NCI-H226 (cell line): ENCODE results near the gene SMYD2.

Experiments
- DNase-seq: peaks from one replicate; pipeline ENCODE4 v3.0.0-alpha.2; 2015

SMYD2 gene

DNA sequence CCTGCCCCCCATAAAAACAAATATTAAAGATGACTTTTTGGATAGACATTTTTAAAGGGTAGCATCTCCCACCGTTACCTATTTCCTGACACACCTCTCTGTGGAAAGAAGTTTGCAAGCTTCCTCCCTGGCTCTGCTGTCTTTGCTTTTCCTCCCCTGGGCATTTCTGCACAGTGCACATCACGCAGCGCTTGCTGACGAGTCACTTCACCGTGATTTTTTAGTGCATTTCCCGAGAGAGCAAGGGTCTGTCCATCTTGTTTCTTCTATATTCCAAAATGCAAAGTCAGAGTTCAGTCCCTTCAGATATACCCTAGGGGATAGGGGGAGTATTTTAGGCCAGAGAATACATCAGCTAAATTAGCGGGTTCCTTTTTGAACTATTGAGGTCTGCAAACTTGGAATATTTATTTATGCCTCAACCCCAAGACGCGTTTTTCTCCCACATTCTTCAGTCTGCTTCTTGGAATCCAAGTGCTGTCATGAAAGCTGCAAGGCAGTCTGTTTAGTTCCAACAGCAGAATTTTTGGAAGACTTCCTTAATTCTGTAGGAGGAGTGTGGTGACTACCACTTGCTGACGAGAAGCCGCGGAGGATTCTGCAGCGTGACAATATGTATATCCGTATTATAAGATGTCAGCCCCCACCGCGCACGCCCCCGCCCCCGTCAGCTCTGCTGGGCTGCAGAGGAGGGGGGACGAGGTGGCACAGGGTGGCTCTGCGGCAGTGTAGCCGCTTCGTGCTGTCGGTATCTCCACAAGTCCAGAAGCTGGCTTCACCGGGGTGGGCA lies 22.4 kb downstream of the SMYD2 start:
- DNase-seq = no peak

DNA sequence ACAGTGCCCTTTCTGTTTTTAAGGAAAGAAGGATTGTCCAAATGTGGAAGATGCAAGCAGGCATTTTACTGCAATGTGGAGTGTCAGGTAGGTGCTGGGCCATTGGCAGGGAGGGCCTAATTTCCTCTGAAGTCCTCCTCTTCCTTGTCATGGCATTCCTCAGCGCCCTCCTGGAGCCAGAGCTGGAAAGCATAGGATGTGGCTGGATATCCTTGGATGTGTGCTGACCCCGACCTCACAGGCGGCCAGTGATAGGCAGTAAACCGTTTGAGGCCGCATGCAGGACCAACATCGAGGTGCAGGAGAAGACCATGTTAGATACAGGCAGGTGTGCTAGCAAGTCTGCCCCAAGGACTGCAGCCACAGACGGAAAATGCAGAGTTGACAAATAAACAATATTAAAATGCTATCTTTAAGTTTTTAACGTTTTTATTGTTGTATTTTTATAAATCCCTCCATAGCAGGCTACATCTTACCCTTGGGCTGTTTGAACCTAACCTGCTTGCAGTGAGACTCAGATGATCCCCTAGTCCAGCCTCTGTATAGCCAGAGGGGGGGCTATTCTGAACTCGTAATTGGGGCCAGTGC lies 24.3 kb downstream of the SMYD2 start:
- no peak for DNase-seq

DNA sequence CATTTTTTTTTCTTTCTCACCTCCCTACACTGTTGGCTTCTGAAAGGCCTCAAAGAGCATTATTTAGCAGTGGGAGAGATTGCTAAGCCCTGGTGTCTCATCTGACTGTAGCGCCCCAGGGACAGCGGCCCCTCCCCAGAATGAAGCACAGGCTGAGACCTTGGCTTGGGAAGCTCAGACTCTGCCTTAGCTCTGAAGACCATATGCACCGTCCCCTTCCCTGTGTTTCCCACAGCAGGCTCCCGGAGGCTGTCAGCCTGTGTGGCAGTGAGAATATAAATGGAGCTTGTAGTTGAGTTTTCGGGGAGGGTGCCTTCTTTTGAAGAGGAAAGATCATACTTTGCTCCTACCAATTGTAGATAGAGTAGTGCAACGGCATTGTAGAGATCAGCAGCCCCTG lies 25.3 kb downstream of the SMYD2 start:
- DNase-seq = no peak

DNA sequence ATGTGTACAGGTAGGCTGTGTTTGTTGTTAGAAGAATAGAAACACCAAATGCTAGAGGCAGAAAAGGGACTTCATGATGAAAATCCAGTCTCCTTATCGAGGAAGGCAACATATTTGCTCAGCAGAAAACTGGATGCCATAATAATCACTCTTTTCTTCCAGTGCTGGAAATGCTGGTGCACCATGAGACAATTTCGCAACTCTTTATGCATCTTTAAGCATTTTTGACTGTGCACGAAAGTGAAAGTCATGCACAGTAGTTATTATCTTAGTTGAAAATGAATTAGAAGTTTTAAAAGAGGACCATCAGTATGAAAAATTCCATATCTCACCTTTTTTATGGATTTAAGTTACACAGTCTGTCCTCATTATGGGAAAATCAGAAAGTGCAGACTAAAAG lies 29.1 kb downstream of the SMYD2 start:
- no peak for DNase-seq

GRCh38 chr1:214310777-214311690 lies 30.1 kb downstream of the SMYD2 start:
- DNase-seq = no peak

- DNase-seq = no peak
These were observed 31.6 kb downstream of the SMYD2 start for GRCh38 chr1:214312530-214313051.

- DNase-seq = no peak
These were observed 33.4 kb downstream of the SMYD2 start for GRCh38 chr1:214314178-214314843.

DNA sequence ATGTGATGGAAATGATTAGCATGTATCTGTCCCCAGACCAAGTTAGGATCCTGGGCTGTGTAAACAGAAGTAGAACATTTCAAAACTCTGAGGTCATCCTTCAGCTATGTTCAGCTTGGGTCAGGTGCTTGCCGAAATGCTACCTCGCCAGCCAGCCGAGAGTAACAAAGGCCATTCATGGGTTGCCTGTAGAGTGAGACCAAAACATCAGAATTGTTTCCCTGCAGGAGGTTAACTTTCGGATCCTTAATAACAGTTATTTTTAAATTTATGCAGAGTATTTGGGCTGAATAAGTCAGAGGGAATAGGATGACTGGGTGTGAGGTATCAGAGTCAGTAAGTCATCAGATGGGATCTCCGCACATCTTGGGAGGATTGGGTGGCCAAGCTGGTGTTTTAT lies 35.6 kb downstream of the SMYD2 start:
- no peak for DNase-seq

DNA sequence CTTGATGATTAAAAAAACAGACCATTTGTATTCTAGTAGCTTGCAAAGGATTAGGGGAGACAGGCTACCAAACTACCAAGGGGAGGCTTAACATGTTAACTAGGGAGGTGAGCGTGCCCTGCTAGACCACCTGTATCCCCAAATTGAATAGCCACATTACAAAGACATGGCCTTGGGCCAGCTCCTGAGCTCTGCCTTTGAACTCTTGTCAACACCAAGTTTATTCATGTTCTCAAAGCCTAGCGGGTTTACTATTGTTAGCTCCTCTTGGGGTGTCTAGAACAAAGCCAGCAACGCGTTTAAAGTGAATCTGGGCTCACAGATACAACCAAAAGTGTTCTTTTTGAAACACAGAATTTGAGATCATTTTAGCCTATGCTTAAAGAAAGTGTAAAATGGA lies 36.3 kb downstream of the SMYD2 start:
- DNase-seq = no peak

GRCh38 chr1:214317734-214318133 lies 36.8 kb downstream of the SMYD2 start:
- no peak for DNase-seq

DNA sequence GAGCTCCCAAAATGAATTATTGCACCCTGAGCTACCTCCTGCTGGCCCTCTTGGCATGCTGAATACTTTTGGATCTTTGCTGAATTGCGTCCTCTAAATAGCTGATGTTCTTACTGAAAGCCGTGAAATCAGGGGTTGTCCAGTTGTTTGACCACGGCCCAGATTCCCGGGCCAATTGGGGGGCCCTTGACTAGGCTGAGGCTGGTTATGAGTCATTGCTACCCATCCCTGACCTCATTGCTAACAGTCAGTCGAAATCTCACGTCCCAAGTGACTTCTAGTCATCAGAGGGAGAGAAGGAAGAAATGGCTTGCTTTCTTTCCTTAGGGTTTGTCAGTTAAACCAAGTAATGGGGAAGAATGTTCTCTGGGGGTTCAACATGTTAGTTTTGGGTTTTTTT lies 37.4 kb downstream of the SMYD2 start:
- DNase-seq = no peak

DNA sequence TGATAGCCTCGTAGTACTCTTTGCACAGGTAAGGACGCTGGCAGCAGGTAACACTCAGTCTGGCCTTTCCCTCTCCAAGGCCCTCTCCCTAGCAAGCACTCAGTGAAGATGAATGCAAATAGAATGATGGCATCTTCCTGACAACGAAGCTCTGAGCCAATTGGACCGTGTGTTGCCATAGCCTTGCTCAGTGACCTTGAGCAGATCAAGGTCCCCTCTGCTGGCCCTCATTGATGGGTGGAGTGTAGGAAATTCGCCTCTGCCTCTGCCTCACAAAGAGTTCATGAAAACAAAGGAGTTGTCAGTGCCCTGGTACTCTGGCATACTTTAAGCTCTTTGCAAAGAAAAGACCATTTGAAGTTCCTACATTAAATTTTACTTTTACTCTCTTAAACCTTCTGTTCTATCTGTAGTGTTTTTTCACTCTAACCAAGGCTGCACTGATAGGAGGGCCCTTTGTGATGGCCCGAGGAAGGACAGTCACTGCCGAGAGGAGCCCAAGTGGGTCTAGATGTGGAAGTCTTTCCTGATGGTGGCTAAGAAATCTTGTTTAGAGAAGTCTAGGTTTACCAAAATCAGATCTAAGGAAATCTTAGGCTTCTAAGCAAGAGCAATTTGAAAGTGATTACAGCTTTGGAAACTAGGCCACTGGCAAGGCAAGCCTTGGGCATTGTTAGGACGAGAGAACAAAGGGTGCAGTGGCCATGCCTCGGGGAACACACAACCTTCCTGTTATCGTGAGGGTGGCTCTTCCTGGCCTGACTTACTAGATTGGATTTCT lies 38.2 kb downstream of the SMYD2 start:
- no peak for DNase-seq

DNA sequence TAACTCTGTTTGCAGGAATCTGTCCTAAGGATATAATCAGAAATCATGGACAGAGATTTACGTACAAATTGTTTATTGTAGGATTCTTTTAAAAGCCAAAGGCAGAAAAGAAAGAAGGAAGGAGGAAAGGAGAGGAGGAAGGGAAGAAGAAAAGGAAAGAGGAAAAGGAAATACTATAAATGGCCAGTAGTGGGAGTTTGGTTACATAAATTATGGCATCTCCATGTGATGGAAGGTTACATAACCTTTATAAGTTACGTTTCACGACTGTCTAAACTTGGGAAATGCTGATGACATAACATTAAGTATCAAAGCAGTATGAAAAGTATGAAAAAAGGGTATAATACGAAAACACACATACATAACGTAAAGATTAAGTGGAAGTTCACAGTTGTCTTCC lies 39.0 kb downstream of the SMYD2 start:
- DNase-seq = no peak

- DNase-seq = no peak
These were observed 40.9 kb downstream of the SMYD2 start for GRCh38 chr1:214321705-214322453.

DNA sequence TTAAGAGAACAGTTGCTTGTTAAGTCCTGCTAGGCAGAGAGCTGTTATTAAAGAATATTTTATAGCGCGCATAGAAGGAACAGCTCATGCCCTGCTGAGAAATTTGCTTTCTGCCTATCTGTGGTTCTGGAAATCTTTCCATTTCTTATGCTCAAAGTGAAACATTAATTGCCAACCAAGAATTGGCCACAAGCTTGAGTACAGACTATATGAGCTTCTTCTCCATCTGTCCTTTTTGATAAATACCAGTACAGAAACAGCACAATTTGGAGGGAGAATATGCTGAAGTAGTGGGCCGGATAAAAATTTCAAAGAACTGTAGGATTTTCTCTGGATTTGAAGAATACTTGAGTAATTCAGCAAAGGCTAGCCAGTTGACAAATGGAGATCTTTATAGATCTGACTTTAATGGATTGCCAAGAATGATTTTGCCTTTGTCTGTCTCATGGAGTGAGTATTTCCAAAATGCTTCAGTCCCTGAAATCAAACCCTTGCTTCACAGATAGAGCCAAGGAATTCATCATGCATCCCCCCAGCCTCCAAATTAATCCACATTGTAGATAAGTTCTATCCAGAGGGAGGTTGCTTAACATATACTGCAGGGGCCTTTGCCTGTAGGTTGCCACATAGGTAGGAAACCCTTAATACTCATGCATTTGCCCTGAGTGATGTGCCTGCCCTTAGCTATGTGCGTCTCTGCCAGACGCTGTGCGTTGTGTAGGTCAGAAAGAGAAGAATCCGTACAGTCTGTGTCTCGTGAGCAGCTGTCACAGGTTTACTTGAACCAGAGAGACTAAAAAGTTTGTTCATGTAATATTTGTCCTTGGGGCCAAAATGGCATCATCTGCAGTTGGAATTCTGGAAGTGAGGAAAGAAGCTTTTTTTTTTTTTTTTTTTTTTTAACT lies 44.2 kb downstream of the SMYD2 start:
- no peak for DNase-seq

DNA sequence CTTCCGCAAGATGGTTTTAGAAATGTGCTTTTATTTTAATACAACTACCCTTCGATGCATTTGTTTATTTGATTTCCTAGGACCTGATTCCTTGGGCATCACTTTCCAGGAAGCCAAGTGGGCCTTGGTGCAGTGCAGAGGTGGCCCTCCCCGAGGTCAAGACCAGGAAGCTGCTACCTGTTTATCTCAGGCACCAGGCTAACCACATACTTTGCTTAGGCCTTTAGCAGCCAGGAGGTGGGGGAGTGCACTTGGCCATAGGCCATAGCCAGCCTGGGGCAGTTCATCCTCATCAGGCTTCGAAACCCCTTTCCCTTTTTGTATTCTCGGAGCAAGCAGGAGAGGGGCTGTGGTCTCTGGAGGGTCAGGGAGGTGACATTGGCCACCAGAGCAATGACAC lies 45.4 kb downstream of the SMYD2 start:
- DNase-seq = no peak

DNA sequence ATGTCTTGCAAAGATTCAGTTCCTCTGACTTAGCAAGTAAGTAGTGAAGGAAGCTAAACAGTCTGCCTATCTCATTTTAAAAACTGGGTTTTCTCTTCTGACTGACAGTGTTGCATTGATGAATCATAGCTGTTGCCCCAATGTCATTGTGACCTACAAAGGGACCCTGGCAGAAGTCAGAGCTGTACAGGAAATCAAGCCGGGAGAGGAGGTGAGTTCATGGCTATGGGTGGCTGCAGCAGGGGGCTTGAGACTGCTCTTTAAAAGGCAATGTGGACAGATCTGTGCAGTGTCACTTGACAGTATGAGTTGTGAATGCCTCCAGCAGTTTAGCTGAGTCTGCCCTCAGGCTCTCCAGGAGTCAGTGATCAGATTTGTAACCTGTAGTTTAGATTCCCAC lies 46.6 kb downstream of the SMYD2 start:
- no peak for DNase-seq

GRCh38 chr1:214328770-214329469 lies 48.0 kb downstream of the SMYD2 start:
- peak; percentile 42 for DNase-seq

DNA sequence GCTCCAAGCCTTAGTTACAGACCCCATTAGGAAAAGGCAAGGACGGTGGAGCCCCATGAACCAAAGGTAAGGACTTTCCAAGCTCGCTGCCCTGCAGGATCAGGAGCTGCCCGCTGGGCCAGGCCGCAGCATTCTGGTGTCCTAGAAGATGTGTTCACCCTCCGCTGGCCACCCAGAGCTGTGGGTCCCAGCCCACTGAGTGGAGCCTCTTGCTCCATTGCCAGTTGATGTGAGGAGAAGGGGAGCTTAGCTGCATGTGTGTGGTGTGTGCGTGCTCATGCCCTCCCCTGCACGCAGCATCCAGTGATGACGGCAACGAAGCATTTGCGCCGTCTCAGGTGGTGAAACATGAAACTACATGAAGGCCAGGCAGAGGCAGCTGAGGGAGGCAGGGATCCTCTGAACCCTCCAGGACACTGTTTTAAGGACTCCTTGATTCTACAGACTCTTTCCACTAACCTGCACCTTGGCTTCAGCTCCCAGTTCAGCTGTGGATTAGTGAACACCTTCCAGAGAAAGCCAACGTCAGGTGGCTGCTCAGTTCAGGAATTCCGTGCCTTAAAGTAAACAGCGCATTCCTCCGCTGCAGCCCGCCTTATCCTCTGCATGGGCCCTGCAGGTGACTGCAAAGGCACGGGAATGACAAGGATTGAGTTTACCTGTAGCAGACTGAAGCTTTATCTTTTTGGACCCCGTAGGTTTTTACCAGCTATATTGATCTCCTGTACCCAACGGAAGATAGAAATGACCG lies 48.7 kb downstream of the SMYD2 start:
- DNase-seq = no peak
